NCI-H2171 (cell line): ENCODE data around the gene CSPG4.
"Not testable (repeated sequence)": the region's sequence is repeated elsewhere in the genome, so short reads cannot be mapped to it uniquely, and the experiment has no call there.

Source experiments
- DNase-seq: peaks from one replicate; lab custom pipeline; 2025; lab: John Stamatoyannopoulos, UW

The CSPG4 gene

DNA sequence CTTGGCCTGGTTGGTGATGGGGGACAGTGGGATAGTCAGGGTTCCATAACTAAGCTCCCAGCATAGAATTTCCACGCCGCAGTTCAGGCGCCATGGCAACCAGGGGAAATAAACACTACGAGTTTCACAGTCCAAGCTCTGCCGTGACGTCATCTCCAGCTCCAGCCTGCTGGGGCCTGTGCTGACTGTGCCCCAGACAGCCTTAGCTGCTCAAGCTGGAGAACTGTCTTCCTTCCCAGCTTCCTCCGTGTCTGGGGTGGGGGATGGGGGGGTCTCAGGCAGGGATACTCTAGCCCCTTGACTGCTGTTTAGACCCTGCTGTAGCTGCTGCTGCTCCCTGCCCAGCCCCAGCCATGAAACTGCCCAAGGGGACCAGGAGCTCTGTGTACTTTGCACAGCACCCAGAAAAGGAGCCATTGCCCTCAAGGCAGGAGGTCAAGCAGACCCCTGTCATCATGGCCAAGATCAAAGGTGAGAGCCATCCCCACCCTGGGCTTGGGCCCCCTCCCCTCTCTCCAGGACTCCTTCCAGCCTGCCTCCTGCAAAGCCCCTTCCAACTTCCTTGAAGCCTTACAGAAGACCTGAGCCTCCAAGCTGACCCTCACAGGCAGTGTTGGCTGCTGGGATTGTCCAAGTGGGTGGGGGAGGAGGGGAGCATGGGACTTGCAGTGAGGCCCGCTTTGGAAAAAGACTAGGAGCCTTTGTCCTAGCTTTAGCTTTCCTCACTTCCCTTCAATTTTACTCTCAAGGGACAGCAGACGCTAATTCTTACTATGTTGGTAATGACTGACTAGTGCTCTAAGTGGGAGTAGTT lies 11.4 kb upstream of the CSPG4 start:
- peak; percentile 68 for DNase-seq

DNA sequence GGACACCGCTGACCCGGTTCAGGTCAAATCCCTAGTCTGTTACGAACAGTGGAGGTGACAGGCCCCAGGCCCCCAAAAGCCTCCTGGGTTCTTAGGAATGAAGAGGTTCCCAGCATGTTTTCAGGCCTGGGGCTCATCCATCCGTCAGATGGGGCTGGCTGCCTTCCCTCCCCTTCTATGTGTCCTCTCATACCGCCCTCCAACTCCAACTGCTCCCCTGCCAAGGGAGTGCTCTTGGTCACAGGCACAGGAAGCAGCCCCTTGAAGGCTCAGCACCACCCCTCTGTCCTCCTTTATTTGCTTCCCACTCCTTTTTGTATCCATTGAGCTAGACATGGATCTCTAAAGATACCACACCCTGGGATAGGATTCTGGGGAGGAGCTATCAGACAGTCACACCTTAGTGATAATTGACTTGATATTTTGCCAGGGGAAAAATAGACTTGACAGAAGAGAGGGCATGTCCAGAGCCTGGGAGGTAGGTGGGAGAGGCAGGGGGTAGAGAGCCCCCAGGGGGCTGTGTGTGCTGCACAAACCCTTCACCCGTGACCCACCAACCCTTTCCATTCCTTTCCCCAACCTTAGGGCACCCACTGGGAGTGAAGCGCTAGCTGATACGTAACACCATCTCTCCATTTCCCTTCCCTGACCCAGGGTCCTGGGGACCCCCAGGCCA lies 10.7 kb upstream of the CSPG4 start:
- DNase-seq = peak; percentile 15

- no peak for DNase-seq
Measured at GRCh38 chr15:75721923-75722870, 9.5 kb upstream of the CSPG4 start.

GRCh38 chr15:75721480-75721922 lies 8.9 kb upstream of the CSPG4 start:
- DNase-seq = no peak

GRCh38 chr15:75720787-75721479 lies 8.3 kb upstream of the CSPG4 start:
- peak; percentile 82 for DNase-seq

DNA sequence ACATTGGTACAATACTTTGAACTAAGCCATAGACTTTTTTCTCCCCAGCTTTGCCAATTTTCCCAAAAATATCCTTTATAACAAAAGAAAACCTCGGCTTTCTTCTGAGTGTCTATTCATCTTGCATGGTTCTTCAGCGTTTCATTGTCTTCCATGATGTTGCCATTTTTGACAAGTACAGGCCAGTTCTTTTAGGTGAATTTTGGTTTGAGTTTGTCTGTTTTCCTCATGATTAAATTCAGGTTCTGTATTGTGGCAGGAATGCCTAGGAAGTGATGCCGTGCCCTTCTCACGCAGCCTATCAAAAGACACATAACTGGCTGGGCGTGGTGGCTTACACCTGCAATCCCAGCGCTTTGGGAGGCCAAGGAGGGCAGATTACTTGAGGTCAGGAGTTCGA lies 7.6 kb upstream of the CSPG4 start:
- no peak for DNase-seq

DNA sequence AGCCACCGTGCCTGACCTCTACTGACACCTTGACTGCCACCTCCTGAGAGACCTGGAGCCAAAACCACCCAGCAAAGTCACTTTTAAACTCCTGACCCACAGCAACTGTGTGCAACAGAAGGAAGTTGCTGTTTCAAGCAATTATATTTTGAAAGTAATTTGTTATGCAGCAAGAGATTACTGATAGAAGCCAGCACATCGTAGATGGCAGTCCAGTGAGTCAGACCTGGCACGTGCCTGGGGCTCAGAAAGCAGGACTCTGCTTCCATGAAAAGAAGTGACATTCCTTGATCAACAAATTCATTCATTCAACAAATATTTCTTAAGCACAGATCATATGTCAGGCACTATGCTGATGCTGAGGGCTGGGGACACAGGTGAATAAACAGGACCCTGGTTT lies 5.7 kb upstream of the CSPG4 start:
- no peak for DNase-seq

DNA sequence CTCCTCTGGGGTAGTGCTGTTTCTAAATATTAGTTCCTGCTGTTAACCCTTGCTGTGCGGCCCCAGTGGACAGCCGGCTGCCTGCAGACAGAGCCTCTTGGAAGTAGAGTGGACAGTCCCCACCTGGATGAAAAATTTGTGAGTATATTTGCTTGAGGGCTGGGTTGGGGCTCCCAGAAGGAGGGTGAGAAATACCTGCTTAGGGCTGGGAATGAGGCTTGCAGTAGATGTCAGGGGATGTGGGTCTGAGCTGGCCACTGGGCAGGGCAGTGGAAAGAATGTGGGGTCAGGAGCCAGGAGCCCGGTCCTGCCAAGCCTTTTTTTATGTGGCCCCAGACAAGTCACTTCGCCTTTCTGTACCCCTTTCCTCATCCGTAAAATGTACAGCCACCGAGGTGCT lies 4.4 kb upstream of the CSPG4 start:
- DNase-seq = not testable (repeated sequence)

GRCh38 chr15:75716249-75716950 lies 3.8 kb upstream of the CSPG4 start:
- DNase-seq = not testable (repeated sequence)

DNA sequence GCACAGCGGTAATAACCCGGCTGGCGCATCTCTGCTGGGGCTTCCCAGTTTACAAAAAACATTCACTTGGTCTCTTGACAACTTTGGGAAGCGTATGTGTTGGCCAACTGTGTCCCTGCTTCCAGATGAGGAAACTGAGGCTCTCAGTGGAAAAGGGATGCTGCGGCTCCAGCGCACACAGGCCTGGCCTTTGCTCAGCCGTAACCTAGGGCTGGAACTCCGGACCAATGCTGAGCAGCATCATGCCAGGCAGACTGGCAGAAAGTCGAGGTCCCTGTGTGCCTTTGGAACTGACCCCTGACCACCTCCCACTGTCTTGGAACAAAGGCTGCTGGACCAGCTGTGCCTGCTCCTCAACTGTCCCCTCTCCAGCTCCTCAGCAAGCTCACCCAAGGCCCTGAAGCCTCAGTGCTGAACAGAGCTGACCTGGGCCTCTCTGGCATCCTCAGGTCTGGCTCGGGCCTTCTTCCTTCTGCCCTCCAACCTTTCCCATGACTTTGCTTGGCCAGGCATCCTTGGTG lies 2.7 kb upstream of the CSPG4 start:
- DNase-seq = not testable (repeated sequence)

- no peak for DNase-seq
Measured at GRCh38 chr15:75714195-75714594, 1.5 kb upstream of the CSPG4 start.

DNA sequence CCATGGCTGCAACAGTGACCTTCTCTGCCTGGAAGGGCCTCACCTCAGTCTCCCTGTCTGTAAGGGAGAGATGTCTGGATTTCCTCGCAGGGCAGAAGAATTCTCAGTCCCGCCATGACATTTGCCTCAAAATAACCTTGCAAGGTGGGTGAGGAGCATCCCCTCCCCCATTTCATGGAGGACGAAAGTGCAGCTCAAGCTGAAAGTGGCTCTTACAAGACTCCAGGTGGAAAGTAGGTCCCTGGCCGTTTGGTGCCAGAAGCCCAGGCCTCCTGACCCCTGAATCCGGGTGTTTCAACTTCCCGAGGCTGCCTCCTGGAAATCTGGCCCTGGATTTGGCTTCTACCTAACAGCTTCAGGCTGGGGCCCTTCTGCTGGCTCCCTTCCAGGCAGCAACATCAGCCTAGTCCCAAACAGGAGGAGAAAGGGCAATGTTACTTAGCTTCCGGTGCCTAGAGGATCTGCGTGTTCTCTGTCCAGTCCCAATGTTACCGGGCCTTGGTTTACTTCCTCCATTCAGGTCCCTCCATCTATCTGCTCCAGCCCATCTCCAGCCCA lies 769 bp upstream of the CSPG4 start:
- DNase-seq = no peak

DNA sequence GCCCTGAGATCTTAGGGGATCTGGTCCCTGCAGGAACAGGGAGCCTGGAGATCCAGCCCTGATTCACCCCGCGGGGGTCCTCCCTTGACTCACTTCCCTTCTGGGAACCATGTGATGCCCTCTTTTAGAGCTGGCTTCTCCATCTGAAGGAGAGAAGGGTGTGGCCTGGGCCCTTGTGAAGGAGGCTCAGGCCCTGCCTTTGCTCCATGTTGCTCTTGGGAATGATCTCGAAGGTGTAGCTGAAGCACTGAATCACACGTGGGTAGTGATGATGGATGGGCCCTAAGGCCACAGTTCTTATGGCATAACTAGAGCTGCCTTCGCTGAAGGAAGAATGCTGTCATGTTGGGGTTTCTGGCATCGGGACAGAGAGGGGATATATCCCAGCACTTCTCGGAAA lies 1.2 kb downstream of the CSPG4 start:
- DNase-seq = not testable (repeated sequence)

GRCh38 chr15:75710874-75711273 lies 1.8 kb downstream of the CSPG4 start:
- DNase-seq = not testable (repeated sequence)

DNA sequence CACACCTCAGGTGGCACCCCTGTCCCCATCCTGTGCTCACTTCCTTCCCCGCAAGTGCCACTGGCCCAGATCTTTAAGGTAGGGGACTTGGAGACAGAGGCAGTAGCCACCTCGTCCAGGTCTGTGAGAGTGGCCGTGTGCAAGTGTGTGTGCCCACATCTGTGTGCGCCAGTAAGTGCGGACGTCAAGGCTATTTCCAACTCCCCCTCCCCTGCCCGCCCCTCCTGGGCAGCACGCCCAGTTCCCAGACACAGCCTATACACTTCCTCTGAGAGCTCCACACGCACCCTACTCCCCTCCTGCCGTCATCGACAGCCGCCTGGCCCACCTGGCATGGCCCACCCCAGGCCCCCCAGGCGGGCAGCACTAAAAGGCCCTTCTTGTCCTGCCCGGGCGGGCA lies 3.2 kb downstream of the CSPG4 start:
- not testable (repeated sequence) for DNase-seq

- no peak for DNase-seq
Measured at GRCh38 chr15:75706682-75706954, 6.0 kb downstream of the CSPG4 start.

DNA sequence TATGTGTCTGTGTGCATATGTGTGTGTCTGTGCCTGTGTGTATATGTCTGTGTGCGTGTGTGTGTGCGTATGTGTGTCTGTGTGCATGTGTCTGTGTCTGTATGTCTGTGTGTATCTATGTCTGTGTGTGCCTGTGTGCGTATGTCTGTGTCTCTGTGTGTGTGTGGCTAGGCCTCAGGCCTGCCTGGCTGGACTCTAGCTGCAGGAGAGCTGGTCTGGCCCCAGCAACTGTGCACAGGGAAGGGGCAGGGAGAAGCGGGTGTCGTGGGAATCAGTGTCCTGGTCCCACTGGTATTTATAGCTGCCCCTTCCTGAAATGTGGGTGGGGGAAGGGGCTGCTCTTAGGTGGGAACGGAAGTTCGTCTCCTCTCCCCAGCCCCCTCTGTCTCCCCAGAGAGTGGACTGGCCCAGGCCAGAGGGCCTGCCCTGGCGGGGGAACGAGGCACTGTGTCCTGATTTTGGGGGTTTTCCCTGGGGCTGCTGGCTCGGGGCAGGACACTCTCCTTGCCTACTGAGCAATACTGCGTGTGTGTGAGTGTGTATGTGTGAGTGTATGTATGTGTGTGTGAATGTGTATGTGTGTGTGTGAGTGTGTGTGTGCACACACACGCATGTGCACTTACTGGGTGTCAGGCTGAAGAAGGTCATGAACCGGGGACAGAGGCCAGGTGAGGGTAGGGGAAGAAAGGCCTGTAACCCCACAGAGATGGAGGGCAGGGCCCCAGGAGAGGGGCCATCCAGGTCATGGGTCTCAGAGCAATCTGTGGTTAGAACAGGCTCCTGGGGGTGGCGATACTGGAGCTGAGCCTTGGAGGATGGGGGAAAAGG lies 6.6 kb downstream of the CSPG4 start:
- no peak for DNase-seq

DNA sequence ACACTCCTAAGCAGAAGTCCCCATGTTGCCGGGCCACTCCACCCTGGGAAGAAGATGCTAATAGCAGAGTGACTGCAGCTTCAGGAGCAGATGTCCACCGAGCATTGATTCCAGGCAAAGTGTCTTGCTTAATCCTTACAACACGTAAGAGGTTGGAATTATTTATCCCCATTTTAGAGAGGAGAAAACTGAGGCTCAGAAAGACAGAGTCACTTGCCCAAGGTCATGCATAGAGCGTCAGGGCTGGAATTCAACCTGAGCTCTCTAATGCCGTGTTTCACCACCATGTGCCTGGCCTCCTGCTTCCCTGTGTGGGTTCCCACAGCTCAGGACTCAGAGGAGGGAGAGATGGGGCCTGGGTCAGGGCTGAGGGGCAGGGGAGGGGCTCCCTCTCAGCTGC lies 7.3 kb downstream of the CSPG4 start:
- not testable (repeated sequence) for DNase-seq

- DNase-seq = no peak
Measured at GRCh38 chr15:75704618-75705017, 8.0 kb downstream of the CSPG4 start.

DNA sequence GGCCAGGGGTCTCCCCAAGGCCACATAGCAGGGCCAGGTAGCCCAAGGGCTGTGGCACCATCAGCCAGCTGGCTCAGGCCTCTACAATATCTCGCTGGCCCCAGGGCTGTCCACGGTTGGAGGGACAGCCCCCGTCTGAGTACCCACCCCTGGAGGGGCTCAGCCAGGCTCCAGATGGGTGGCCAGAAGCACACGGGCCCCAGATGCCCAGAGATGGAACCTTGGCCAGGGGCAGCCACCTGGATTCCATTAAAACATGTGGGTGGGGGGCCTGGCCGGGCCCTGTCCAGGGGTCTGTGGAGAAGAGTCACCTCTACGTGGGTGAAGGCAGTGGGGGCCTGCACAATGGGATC lies 8.4 kb downstream of the CSPG4 start:
- no peak for DNase-seq
